HG03378 (cell line): ENCODE results near the gene SHISA6.

ENCODE experiments used
- ATAC-seq: cut with Tn5 transposase; IDR thresholded peaks from one replicate; pipeline ENCODE4 v1.9.1; 2021; ENCODE audit warnings: mild to moderate bottlenecking, moderate library complexity; ENCODE audit not compliant: unreplicated experiment

SHISA6 gene

GRCh38 chr17:11240841-11241610 is at the start of gene SHISA6:
Gene SHISA6, plus strand, starts transcription at chr17:11241213.
- ATAC-seq: no peak

- no peak for ATAC-seq
Observed at GRCh38 chr17:11195801-11196200, 45.2 kb upstream of the SHISA6 start.

- no peak for ATAC-seq
Observed at GRCh38 chr17:11204991-11205390, 36.0 kb upstream of the SHISA6 start.

- no peak for ATAC-seq
Observed at GRCh38 chr17:11205659-11206058, 35.4 kb upstream of the SHISA6 start.

GRCh38 chr17:11209906-11210305 is 31.1 kb upstream of the SHISA6 start:
- ATAC-seq: no peak

GRCh38 chr17:11212792-11213191 is 28.2 kb upstream of the SHISA6 start:
- no peak for ATAC-seq

GRCh38 chr17:11216976-11217375 is 24.0 kb upstream of the SHISA6 start:
- no peak for ATAC-seq

GRCh38 chr17:11221196-11221595 is 19.8 kb upstream of the SHISA6 start:
- no peak for ATAC-seq

- ATAC-seq: no peak
Observed at GRCh38 chr17:11221721-11222120, 19.3 kb upstream of the SHISA6 start.

- no peak for ATAC-seq
Observed at GRCh38 chr17:11238705-11239104, 2.3 kb upstream of the SHISA6 start.

GRCh38 chr17:11239379-11239970 is 1.5 kb upstream of the SHISA6 start:
- ATAC-seq: no peak

- ATAC-seq: no peak
Observed at GRCh38 chr17:11240041-11240840, 772 bp upstream of the SHISA6 start.

- ATAC-seq: no peak
Observed at GRCh38 chr17:11241611-11242226, 706 bp downstream of the SHISA6 start.

GRCh38 chr17:11242411-11242810 is 1.4 kb downstream of the SHISA6 start:
- no peak for ATAC-seq

GRCh38 chr17:11244776-11245175 is 3.8 kb downstream of the SHISA6 start:
- ATAC-seq: no peak

- no peak for ATAC-seq
Observed at GRCh38 chr17:11245187-11245586, 4.2 kb downstream of the SHISA6 start.

- ATAC-seq: no peak
Observed at GRCh38 chr17:11245791-11246190, 4.8 kb downstream of the SHISA6 start.

- ATAC-seq: no peak
Observed at GRCh38 chr17:11250161-11250560, 9.1 kb downstream of the SHISA6 start.

- no peak for ATAC-seq
Observed at GRCh38 chr17:11251561-11252107, 10.6 kb downstream of the SHISA6 start.

- ATAC-seq: no peak
Observed at GRCh38 chr17:11252146-11252545, 11.1 kb downstream of the SHISA6 start.

- no peak for ATAC-seq
Observed at GRCh38 chr17:11256877-11257276, 15.9 kb downstream of the SHISA6 start.
